ENCODE measurements around the gene MAP1LC3A. TPM values are rescaled to one million over a fixed set of nuclear protein-coding genes. Genes with fewer than 3 reads are reported as not detected.

Gene MAP1LC3A
- total RNA-seq, 1 experiment from 2014 or later: 16.9 TPM

GRCh38 chr20:34574861-34575260 lies 16.3 kb downstream of the MAP1LC3A start:
- POLR2A ChIA-PET (ENCODE audit: low non-redundant PET): no interaction called here
- CTCF ChIA-PET: no interaction called here
- TF ChIP-seq, protein P1, sequence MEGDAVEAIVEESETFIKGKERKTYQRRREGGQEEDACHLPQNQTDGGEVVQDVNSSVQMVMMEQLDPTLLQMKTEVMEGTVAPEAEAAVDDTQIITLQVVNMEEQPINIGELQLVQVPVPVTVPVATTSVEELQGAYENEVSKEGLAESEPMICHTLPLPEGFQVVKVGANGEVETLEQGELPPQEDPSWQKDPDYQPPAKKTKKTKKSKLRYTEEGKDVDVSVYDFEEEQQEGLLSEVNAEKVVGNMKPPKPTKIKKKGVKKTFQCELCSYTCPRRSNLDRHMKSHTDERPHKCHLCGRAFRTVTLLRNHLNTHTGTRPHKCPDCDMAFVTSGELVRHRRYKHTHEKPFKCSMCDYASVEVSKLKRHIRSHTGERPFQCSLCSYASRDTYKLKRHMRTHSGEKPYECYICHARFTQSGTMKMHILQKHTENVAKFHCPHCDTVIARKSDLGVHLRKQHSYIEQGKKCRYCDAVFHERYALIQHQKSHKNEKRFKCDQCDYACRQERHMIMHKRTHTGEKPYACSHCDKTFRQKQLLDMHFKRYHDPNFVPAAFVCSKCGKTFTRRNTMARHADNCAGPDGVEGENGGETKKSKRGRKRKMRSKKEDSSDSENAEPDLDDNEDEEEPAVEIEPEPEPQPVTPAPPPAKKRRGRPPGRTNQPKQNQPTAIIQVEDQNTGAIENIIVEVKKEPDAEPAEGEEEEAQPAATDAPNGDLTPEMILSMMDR (conservative IDR thresholded peaks at IDR 0.05; ENCODE audit: low read depth, low read length): no peak
- TF ChIP-seq EZH2 (IDR thresholded peaks at IDR 0.05; ENCODE audit: borderline replicate concordance, low read depth, low read length, poor library complexity, severe bottlenecking): no peak
- H3K36me3 ChIP-seq (ENCODE audit: insufficient read depth, low read length, poor library complexity, severe bottlenecking): no peaks in the 10 kb centered on the region
- H3K27me3 ChIP-seq (replicated peaks; ENCODE audit: insufficient read depth, low read depth, low read length, poor library complexity): no peaks in the 10 kb centered on the region
- BruUV-seq (replicated peaks): no TSS peak
- no peak overlapping the region for H3K4me3 ChIP-seq (ENCODE audit: low read depth, low read length, poor library complexity, severe bottlenecking)
- H3K27ac ChIP-seq (ENCODE audit: low read depth, low read length, poor library complexity, severe bottlenecking): no peak overlapping the region
- DNase-seq (ENCODE audit: low spot score): no peak
- H3K4me1 ChIP-seq (ENCODE audit: insufficient read depth, low read length, poor library complexity, severe bottlenecking): no peaks in the 10 kb centered on the region
- intact Hi-C loops (cut with micrococcal nuclease; ENCODE audit: unreplicated experiment): no loop called here
- no peaks in the 10 kb centered on the region for H3K9me3 ChIP-seq (ENCODE audit: low read depth, low read length, poor library complexity, severe bottlenecking)

- no peak overlapping the region for H3K27ac ChIP-seq (ENCODE audit: low read depth, low read length, poor library complexity, severe bottlenecking)
- BruUV-seq (replicated peaks): no TSS peak
- ChIA-PET POLR2A (ENCODE audit: low non-redundant PET) (no interaction called here), CTCF (no interaction called here)
- no peaks in the 10 kb centered on the region for H3K27me3 ChIP-seq (replicated peaks; ENCODE audit: insufficient read depth, low read depth, low read length, poor library complexity)
- no peaks in the 10 kb centered on the region for H3K9me3 ChIP-seq (ENCODE audit: low read depth, low read length, poor library complexity, severe bottlenecking)
- H3K4me1 ChIP-seq (ENCODE audit: insufficient read depth, low read length, poor library complexity, severe bottlenecking): no peaks in the 10 kb centered on the region
- no peaks in the 10 kb centered on the region for H3K36me3 ChIP-seq (ENCODE audit: insufficient read depth, low read length, poor library complexity, severe bottlenecking)
- TF ChIP-seq, protein P1 (conservative IDR thresholded peaks at IDR 0.05; ENCODE audit: low read depth, low read length): no peak
- DNase-seq (ENCODE audit: low spot score): no peak
- H3K4me3 ChIP-seq (ENCODE audit: low read depth, low read length, poor library complexity, severe bottlenecking): no peak overlapping the region
- intact Hi-C loops (cut with micrococcal nuclease; ENCODE audit: unreplicated experiment): no loop called here
These were observed 16.8 kb downstream of the MAP1LC3A start for GRCh38 chr20:34575271-34575670.

DNA sequence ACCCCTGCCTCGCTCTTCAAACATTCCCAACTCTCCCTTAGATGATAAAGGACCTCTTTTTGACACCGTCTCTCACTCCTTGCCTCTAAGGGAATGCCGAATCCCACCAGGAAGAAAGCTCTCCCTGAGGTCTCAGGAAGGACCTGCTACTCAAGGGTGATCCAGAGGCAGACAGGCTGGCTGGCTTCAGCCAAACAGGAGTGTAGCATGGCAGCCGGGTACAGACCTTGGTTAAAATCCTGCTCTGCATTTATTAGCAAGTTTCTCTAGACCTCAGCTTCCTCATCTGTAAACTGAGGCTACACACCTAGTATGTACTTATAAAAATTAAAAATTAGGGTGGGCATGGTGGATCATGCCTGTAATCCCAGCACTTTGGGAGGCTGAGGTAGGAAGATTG lies 17.2 kb downstream of the MAP1LC3A start:
- TF ChIP-seq EZH2 (IDR thresholded peaks at IDR 0.05; ENCODE audit: borderline replicate concordance, low read depth, low read length, poor library complexity, severe bottlenecking): no peak
- TF ChIP-seq, protein P1 (conservative IDR thresholded peaks at IDR 0.05; ENCODE audit: low read depth, low read length): no peak
- intact Hi-C loops (cut with micrococcal nuclease; ENCODE audit: unreplicated experiment): no loop called here
- POLR2A ChIA-PET (ENCODE audit: low non-redundant PET): no interaction called here

More for the DNA sequence above, 17.2 kb downstream of the MAP1LC3A start:
- H3K4me3 ChIP-seq (ENCODE audit: low read depth, low read length, poor library complexity, severe bottlenecking): no peak overlapping the region
- no peaks in the 10 kb centered on the region for H3K9me3 ChIP-seq (ENCODE audit: low read depth, low read length, poor library complexity, severe bottlenecking)
- no peak overlapping the region for H3K27ac ChIP-seq (ENCODE audit: low read depth, low read length, poor library complexity, severe bottlenecking)
- H3K4me1 ChIP-seq (ENCODE audit: insufficient read depth, low read length, poor library complexity, severe bottlenecking): no peaks in the 10 kb centered on the region
- CTCF ChIA-PET: no interaction called here
- H3K27me3 ChIP-seq (replicated peaks; ENCODE audit: insufficient read depth, low read depth, low read length, poor library complexity): no peaks in the 10 kb centered on the region
- no peaks in the 10 kb centered on the region for H3K36me3 ChIP-seq (ENCODE audit: insufficient read depth, low read length, poor library complexity, severe bottlenecking)
- BruUV-seq (replicated peaks): no TSS peak
- no peak for DNase-seq (ENCODE audit: low spot score)
